ENCODE results near the gene CEACAM3.
A peak's percentile ranks its signal among the peaks of the same experiment; 100 is the strongest.

GRCh38 chr19:41785653-41786052, 10.7 kb upstream of the CEACAM3 start:
- TF ChIP-seq CTCF (IDR thresholded peaks at IDR 0.05; ENCODE audit: low read depth, low read length) (peak; percentile 94), EZH2phosphoT487 (IDR thresholded peaks at IDR 0.05; ENCODE audit: low read depth) (no peak)

Measured in OCI-LY3 (cell line).